ENCODE data around the gene C4orf50.

DNA sequence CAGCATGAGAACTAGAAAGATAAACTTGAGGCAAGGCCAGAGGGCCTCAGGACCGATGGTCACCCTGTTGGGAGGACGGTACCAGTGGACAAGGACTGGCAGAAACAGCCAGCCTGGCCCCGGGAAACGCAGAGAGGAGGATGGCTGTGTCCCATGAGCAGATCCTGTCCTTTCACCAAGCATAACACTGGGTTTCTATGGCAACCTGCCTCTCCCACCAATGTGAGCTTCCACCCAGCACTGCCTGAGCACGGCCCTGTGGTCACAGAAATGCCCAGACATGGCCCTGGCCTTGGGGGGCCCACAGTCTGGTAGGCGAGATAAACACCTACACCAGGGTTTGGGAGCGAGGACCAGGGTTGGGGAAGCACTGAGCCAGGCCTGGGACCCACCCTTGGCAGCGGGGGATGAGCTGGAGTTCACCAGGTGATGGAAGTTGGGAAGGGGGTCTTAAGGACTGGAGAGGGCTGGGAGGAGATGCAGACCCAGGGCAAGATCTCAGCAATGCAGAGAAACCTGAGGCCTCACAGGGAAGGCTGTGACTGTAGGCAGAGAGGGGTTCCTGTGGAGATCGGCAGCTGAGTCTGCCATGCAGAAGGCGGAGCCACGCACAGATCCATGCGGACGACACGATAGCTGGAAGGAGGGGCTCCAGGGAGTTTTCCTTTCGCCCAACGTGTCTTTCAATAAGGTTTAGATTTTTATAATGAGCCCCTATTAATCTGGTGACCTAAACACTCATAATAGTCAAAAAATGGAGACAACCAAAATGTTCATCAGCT lies 92.6 kb downstream of the C4orf50 start:
- TF ChIP-seq, protein P1, sequence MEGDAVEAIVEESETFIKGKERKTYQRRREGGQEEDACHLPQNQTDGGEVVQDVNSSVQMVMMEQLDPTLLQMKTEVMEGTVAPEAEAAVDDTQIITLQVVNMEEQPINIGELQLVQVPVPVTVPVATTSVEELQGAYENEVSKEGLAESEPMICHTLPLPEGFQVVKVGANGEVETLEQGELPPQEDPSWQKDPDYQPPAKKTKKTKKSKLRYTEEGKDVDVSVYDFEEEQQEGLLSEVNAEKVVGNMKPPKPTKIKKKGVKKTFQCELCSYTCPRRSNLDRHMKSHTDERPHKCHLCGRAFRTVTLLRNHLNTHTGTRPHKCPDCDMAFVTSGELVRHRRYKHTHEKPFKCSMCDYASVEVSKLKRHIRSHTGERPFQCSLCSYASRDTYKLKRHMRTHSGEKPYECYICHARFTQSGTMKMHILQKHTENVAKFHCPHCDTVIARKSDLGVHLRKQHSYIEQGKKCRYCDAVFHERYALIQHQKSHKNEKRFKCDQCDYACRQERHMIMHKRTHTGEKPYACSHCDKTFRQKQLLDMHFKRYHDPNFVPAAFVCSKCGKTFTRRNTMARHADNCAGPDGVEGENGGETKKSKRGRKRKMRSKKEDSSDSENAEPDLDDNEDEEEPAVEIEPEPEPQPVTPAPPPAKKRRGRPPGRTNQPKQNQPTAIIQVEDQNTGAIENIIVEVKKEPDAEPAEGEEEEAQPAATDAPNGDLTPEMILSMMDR (IDR thresholded peaks at IDR 0.05; ENCODE audit: borderline replicate concordance, extremely low read depth, low read length, poor library complexity, severe bottlenecking) = no peak
- no peak for TF ChIP-seq EZH2 (IDR thresholded peaks at IDR 0.05; ENCODE audit: borderline replicate concordance, low read depth, low read length, severe bottlenecking)

Measured in DND-41 (cell line).